ENCODE results near the gene TTC22. TPM values are rescaled to one million over a fixed set of nuclear protein-coding genes. Genes with fewer than 3 reads are reported as not detected.

Gene TTC22
- total RNA-seq, 1 experiment from 2014 or later: 8.8 TPM

- BruUV-seq (replicated peaks): no TSS peak
- no peak overlapping the region for H3K4me3 ChIP-seq (ENCODE audit: low read depth, low read length)
- Mint-ChIP-seq H3K4me1 (ENCODE audit: low read depth, unreplicated experiment) (peaks cover 6% of the 10 kb centered on the region), H3K4me3 (ENCODE audit: unreplicated experiment) (no peak overlapping the region), H3K36me3 (ENCODE audit: insufficient read depth, unreplicated experiment) (no peaks in the 10 kb centered on the region), H3K27me3 (ENCODE audit: insufficient read depth, unreplicated experiment) (no peaks in the 10 kb centered on the region), H3K9me3 (ENCODE audit: unreplicated experiment) (no peaks in the 10 kb centered on the region), H3K27ac (ENCODE audit: unreplicated experiment) (no peak overlapping the region)
- DNase-seq: no peak
- TF ChIP-seq, protein P1, sequence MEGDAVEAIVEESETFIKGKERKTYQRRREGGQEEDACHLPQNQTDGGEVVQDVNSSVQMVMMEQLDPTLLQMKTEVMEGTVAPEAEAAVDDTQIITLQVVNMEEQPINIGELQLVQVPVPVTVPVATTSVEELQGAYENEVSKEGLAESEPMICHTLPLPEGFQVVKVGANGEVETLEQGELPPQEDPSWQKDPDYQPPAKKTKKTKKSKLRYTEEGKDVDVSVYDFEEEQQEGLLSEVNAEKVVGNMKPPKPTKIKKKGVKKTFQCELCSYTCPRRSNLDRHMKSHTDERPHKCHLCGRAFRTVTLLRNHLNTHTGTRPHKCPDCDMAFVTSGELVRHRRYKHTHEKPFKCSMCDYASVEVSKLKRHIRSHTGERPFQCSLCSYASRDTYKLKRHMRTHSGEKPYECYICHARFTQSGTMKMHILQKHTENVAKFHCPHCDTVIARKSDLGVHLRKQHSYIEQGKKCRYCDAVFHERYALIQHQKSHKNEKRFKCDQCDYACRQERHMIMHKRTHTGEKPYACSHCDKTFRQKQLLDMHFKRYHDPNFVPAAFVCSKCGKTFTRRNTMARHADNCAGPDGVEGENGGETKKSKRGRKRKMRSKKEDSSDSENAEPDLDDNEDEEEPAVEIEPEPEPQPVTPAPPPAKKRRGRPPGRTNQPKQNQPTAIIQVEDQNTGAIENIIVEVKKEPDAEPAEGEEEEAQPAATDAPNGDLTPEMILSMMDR (IDR thresholded peaks at IDR 0.05; ENCODE audit: insufficient read depth in 1 of 2, low read depth in 1 of 2, low read length in 1 of 2, severe bottlenecking in 1 of 2, unreplicated experiment in 1 of 2): no peak
- H3K9me3 ChIP-seq: no peaks in the 10 kb centered on the region
- no peaks in the 10 kb centered on the region for H3K4me1 ChIP-seq
- ChIA-PET CTCF (no interaction called here), POLR2A (no interaction called here)
- H3K36me3 ChIP-seq (ENCODE audit: control insufficient read depth, insufficient read depth, low read length): no peaks in the 10 kb centered on the region
- intact Hi-C loops (cut with micrococcal nuclease; ENCODE audit: unreplicated experiment): no loop called here
- H3K27me3 ChIP-seq (replicated peaks; ENCODE audit: control insufficient read depth, insufficient read depth, low read length): no peaks in the 10 kb centered on the region
These were observed 11.8 kb upstream of the TTC22 start for GRCh38 chr1:54812801-54813484.

GRCh38 chr1:54811739-54812655 lies 10.9 kb upstream of the TTC22 start:
- TF ChIP-seq, protein P1 (IDR thresholded peaks at IDR 0.05; ENCODE audit: insufficient read depth in 1 of 2, low read depth in 1 of 2, low read length in 1 of 2, severe bottlenecking in 1 of 2, unreplicated experiment in 1 of 2): no peak
- Histone ChIP-seq H3K4me1 (no peaks in the 10 kb centered on the region), H3K36me3 (ENCODE audit: control insufficient read depth, insufficient read depth, low read length) (no peaks in the 10 kb centered on the region), H3K27me3 (replicated peaks; ENCODE audit: control insufficient read depth, insufficient read depth, low read length) (no peaks in the 10 kb centered on the region), H3K9me3 (no peaks in the 10 kb centered on the region), H3K4me3 (ENCODE audit: low read depth, low read length) (no peak overlapping the region)
- DNase-seq: no peak
- H3K36me3 Mint-ChIP-seq (ENCODE audit: insufficient read depth, unreplicated experiment): no peaks in the 10 kb centered on the region
- H3K4me3 Mint-ChIP-seq (ENCODE audit: unreplicated experiment): no peak overlapping the region
- H3K4me1 Mint-ChIP-seq (ENCODE audit: low read depth, unreplicated experiment): peaks cover 6% of the 10 kb centered on the region
- POLR2A ChIA-PET: no interaction called here
- H3K27me3 Mint-ChIP-seq (ENCODE audit: insufficient read depth, unreplicated experiment): no peaks in the 10 kb centered on the region
- CTCF ChIA-PET: no interaction called here
- no peak overlapping the region for H3K27ac Mint-ChIP-seq (ENCODE audit: unreplicated experiment)
- intact Hi-C loops (cut with micrococcal nuclease; ENCODE audit: unreplicated experiment): loop anchor here (2.0 kb wide), 1 partner anchor 313 kb away; no protein-coding TSS in a partner anchor
- no TSS peak for BruUV-seq (replicated peaks)
- H3K9me3 Mint-ChIP-seq (ENCODE audit: unreplicated experiment): no peaks in the 10 kb centered on the region

DNA sequence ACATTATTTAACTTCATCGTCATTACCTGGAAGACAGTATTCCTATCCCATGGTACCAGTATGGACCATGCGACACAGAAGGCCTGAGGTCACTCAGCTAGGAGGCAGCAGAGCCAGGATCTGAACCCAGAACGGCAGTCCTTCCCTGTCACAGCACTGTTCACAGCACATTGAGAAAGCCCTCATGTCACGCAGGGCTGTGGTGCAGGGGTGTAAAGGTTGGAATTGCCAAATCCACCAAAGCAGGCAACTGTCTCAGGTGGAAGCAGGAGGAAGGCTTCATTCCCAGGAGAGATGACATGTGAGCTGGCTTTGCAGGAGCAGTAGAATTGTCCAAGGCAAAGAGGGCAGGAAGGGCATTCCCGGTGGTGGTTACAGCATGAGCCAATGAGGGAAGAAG lies 9.9 kb upstream of the TTC22 start:
- no peak overlapping the region for H3K4me3 Mint-ChIP-seq (ENCODE audit: unreplicated experiment)
- BruUV-seq (replicated peaks): no TSS peak
- Histone ChIP-seq H3K4me3 (ENCODE audit: low read depth, low read length) (no peak overlapping the region), H3K27me3 (replicated peaks; ENCODE audit: control insufficient read depth, insufficient read depth, low read length) (no peaks in the 10 kb centered on the region), H3K4me1 (no peaks in the 10 kb centered on the region), H3K36me3 (ENCODE audit: control insufficient read depth, insufficient read depth, low read length) (no peaks in the 10 kb centered on the region), H3K9me3 (no peaks in the 10 kb centered on the region)
- no peaks in the 10 kb centered on the region for H3K27me3 Mint-ChIP-seq (ENCODE audit: insufficient read depth, unreplicated experiment)
- intact Hi-C loops (cut with micrococcal nuclease; ENCODE audit: unreplicated experiment): loop anchor here (2.0 kb wide), 1 partner anchor 312 kb away; no protein-coding TSS in a partner anchor
- H3K4me1 Mint-ChIP-seq (ENCODE audit: low read depth, unreplicated experiment): peaks cover 6% of the 10 kb centered on the region
- no peaks in the 10 kb centered on the region for H3K9me3 Mint-ChIP-seq (ENCODE audit: unreplicated experiment)
- ChIA-PET CTCF (no interaction called here), POLR2A (no interaction called here)
- DNase-seq: no peak
- no peaks in the 10 kb centered on the region for H3K36me3 Mint-ChIP-seq (ENCODE audit: insufficient read depth, unreplicated experiment)
- no peak overlapping the region for H3K27ac Mint-ChIP-seq (ENCODE audit: unreplicated experiment)
- TF ChIP-seq, protein P1 (IDR thresholded peaks at IDR 0.05; ENCODE audit: insufficient read depth in 1 of 2, low read depth in 1 of 2, low read length in 1 of 2, severe bottlenecking in 1 of 2, unreplicated experiment in 1 of 2): no peak
